HCT116 (cell line): ENCODE data around the gene TCEAL3. TPM values are rescaled to one million over a fixed set of nuclear protein-coding genes. Genes with fewer than 3 reads are reported as not detected.

Experiments used
- ATAC-seq: fragments of 200-7000 bp; cut with Tn5 transposase; 2 replicates; pipeline ENCODE4 v1.9.1; 2020; ENCODE audit warnings: mild to moderate bottlenecking, moderate library complexity
- BruUV-seq: library from RNA; stranded (reverse); fragments of 400-500 nt; replicated peaks from 2 replicates; lab custom pipeline; 2021; lab: Mats Ljungman, UMichigan
- CTCF ChIA-PET: fragments of 300-600 bp; sonication (Branson Sonifier 250); formaldehyde crosslinking; loops from one replicate; lab custom pipeline; 2021; ENCODE audit warnings: antibody characterized with exemption; lab: Charles Lee
- POLR2A ChIA-PET: fragments of 300-600, 350-600 bp; sonication (Branson Sonifier 250); formaldehyde crosslinking; loops from one replicate; lab custom pipeline; 2021; ENCODE audit warnings: antibody characterized with exemption; lab: Charles Lee
- RAD21 ChIA-PET, 2 experiments: fragments of 300-600 bp; sonication (Branson Sonifier 250); formaldehyde crosslinking; loops; one replicate each; lab custom pipeline; 2023; ENCODE audit warnings: low total read pairs in 2 of 2; ENCODE audit not compliant: uncharacterized antibody in 2 of 2, unreplicated experiment in 2 of 2, low non-redundant PET in 1 of 2; lab: Charles Lee
- DNase-seq: peaks from one replicate; pipeline ENCODE4 v3.0.0-alpha.2; 2010; ENCODE audit warnings: low read depth, low spot score
- H2AFZ ChIP-seq: fragments of 200-600 bp; shearing (Covaris generic), sonication (generic); 2 replicates; pipeline ENCODE4 v1.6.1; 2017; ENCODE audit warnings: low read depth, mixed run types, mixed read lengths, antibody characterized with exemption, low read length; ENCODE audit not compliant: poor library complexity, severe bottlenecking
- H3K27ac ChIP-seq: 2 replicates; pipeline ENCODE4 v1.5.1; 2012; ENCODE audit warnings: low read depth, low read length
- H3K27me3 ChIP-seq: fragments of 200-600 bp; sonication (generic); 2 replicates; pipeline ENCODE4 v1.6.1; 2016; ENCODE audit warnings: mixed run types, low read length, mixed read lengths; ENCODE audit not compliant: insufficient read depth
- H3K36me3 ChIP-seq, 2 experiments: fragments of 200-500 bp in 1 of 2; fragments of 200-600 bp in 1 of 2; sonication (Bioruptor generic) in 1 of 2; sonication (generic) in 1 of 2; 2 replicates each; pipeline versions ENCODE4 v1.5.1 to v1.6.1; 2014 to 2016; ENCODE audit warnings: low read length in 2 of 2, inconsistent platforms in 1 of 2, mixed read lengths in 1 of 2, mixed run types in 1 of 2; ENCODE audit not compliant: insufficient read depth in 2 of 2, control insufficient read depth in 1 of 2
- H3K4me1 ChIP-seq, 2 experiments: fragments of 200-600 bp in 1 of 2; sonication (generic) in 1 of 2; 2 replicates each; pipeline versions ENCODE4 v1.5.1 to v1.6.1; 2012 to 2017; ENCODE audit warnings: low read length in 2 of 2, inconsistent platforms in 1 of 2, mild to moderate bottlenecking in 1 of 2, mixed read lengths in 1 of 2, mixed run types in 1 of 2, moderate library complexity in 1 of 2; ENCODE audit not compliant: insufficient read depth in 2 of 2, control insufficient read depth in 1 of 2
- H3K4me2 ChIP-seq: fragments of 200-600 bp; sonication (generic); 2 replicates; pipeline ENCODE4 v1.6.1; 2017; ENCODE audit warnings: mixed run types, low read length, mixed read lengths
- H3K4me3 ChIP-seq, 2 experiments: fragments of 200-600 bp in 1 of 2; sonication (generic) in 1 of 2; replicated peaks in 1 of 2; 2 replicates each; pipeline ENCODE4 v1.5.1; 2011 to 2016; ENCODE audit warnings: low read length in 2 of 2, control low read depth in 1 of 2, low read depth in 1 of 2, mild to moderate bottlenecking in 1 of 2, mixed read lengths in 1 of 2, mixed run types in 1 of 2
- H3K79me2 ChIP-seq: fragments of 200-600 bp; sonication (generic); 2 replicates; pipeline ENCODE4 v1.6.1; 2017; ENCODE audit warnings: mild to moderate bottlenecking, mixed run types, low read length, moderate library complexity, mixed read lengths; ENCODE audit not compliant: insufficient read depth
- H3K9ac ChIP-seq: fragments of 200-600 bp; sonication (generic); 2 replicates; pipeline ENCODE4 v1.6.1; 2016; ENCODE audit warnings: low read length, mixed read lengths
- H3K9me2 ChIP-seq: fragments of 200-600 bp; sonication (generic), shearing (Covaris generic); 2 replicates; pipeline ENCODE4 v1.6.1; 2017; ENCODE audit warnings: mixed run types, mild to moderate bottlenecking, moderate library complexity; ENCODE audit not compliant: insufficient read depth
- H3K9me3 ChIP-seq, 2 experiments: fragments of 200-500 bp in 1 of 2; fragments of 200-600 bp in 1 of 2; sonication (Bioruptor generic) in 1 of 2; sonication (generic) in 1 of 2; 2 replicates each; pipeline ENCODE4 v1.6.1; 2014 to 2017; ENCODE audit warnings: low read length in 2 of 2, mixed read lengths in 2 of 2, inconsistent platforms in 1 of 2, low read depth in 1 of 2, mild to moderate bottlenecking in 1 of 2, mixed run types in 1 of 2, moderate library complexity in 1 of 2; ENCODE audit not compliant: control insufficient read depth in 1 of 2, insufficient read depth in 1 of 2
- H4K20me1 ChIP-seq: fragments of 200-600 bp; sonication (generic), shearing (Covaris generic); 2 replicates; pipeline ENCODE4 v1.6.1; 2017; ENCODE audit warnings: mixed run types, mild to moderate bottlenecking, moderate library complexity; ENCODE audit not compliant: insufficient read depth
- CTCF ChIP-seq, 3 experiments: fragments of 200-600 bp in 1 of 3; sonication (generic) in 1 of 3; IDR thresholded peaks in 2 of 3; conservative IDR thresholded peaks in 1 of 3; 2 replicates each; pipeline ENCODE4 v1.5.1; 2012 to 2017; ENCODE audit warnings: low read depth in 2 of 3, low read length in 2 of 3, antibody characterized with exemption in 1 of 3, borderline replicate concordance in 1 of 3, control low read depth in 1 of 3, mild to moderate bottlenecking in 1 of 3, mixed read lengths in 1 of 3, mixed run types in 1 of 3, moderate library complexity in 1 of 3; ENCODE audit not compliant: insufficient read depth in 1 of 3
- JUND ChIP-seq: IDR thresholded peaks from 2 replicates; pipeline ENCODE4 v1.6.1; 2012
- MAX ChIP-seq: IDR thresholded peaks from 2 replicates; pipeline ENCODE4 v1.6.1; 2012
- TCF7L2 ChIP-seq: IDR thresholded peaks from 2 replicates; pipeline ENCODE4 v1.7.0; 2011; ENCODE audit warnings: borderline replicate concordance, inconsistent platforms; ENCODE audit not compliant: insufficient read depth, insufficient read length; ENCODE audit errors: extremely low read depth
- ZBTB33 ChIP-seq: IDR thresholded peaks from 2 replicates; pipeline ENCODE4 v1.6.1; 2011; ENCODE audit warnings: mild to moderate bottlenecking, low read length, moderate library complexity; ENCODE audit not compliant: insufficient replicate concordance; ENCODE audit errors: extremely low read depth
- intact Hi-C: fragments of 100-400 bp; cut with micrococcal nuclease; formaldehyde crosslinking; loops from 2 replicates; pipeline ENCODE4 v1.10.0; 2022
- total RNA-seq: library from RNA; stranded (reverse); gene quantifications from one replicate; pipeline ENCODE4 v1.2.1, GENCODE V29; 2021; ENCODE audit not compliant: unreplicated experiment

Gene TCEAL3
- total RNA-seq, 1 experiment from 2014 or later, result not detected

GRCh38 chrX:103562801-103563200 lies 45.0 kb upstream of the TCEAL3 start:
- H3K27ac ChIP-seq, result no peak overlapping the region
- peak overlapping the region; percentile 30; the same call in 1 of the 2 replicates for H3K4me2 ChIP-seq
- no peaks in the 10 kb centered on the region for H3K36me3 ChIP-seq
- ChIA-PET CTCF (no interaction called here), RAD21 (no interaction called here), POLR2A (no interaction called here)
- no peak overlapping the region for H3K9ac ChIP-seq
- TF ChIP-seq ZBTB33 (no peak), MAX (no peak), CTCF (IDR thresholded peaks at IDR 0.05 in 2 of 3, conservative IDR thresholded peaks at IDR 0.05 in 1 of 3; ENCODE audit: borderline replicate concordance in 1 of 3, insufficient read depth in 1 of 3, low read depth in 2 of 3, low read length in 2 of 3) (no peak), JUND (no peak), TCF7L2 (no peak)
- no peak; the same call in 1 of the 2 replicates for ATAC-seq
- no peak overlapping the region for H2AFZ ChIP-seq
- H3K79me2 ChIP-seq, result no peaks in the 10 kb centered on the region
- no peak for DNase-seq
- H3K4me1 ChIP-seq, result peaks cover 0 to 10% of the 10 kb centered on the region in 2 experiments; a peak in 2 of 4 replicates
- no peaks in the 10 kb centered on the region for H3K27me3 ChIP-seq
- intact Hi-C loops, result no loop called here
- H3K9me3 ChIP-seq, result no peaks in the 10 kb centered on the region
- BruUV-seq, result no TSS peak
- H3K9me2 ChIP-seq, result no peaks in the 10 kb centered on the region
- no peak overlapping the region for H3K4me3 ChIP-seq
- no peaks in the 10 kb centered on the region for H4K20me1 ChIP-seq
